Measurements from ENCODE around the gene TACC2. TPM values are rescaled to one million over a fixed set of nuclear protein-coding genes. Genes with fewer than 3 reads are reported as not detected.

Gene TACC2
- total RNA-seq, 1 donor from 2014 or later: 71.2 TPM

- H3K27me3 Mint-ChIP-seq: no peaks in the 10 kb centered on the region
- H3K4me1 Mint-ChIP-seq (ENCODE audit: unreplicated experiment): peaks cover 13% of the 10 kb centered on the region
- DNase-seq (ENCODE audit: extremely low spot score, unreplicated experiment): no peak
- no peak overlapping the region for H3K4me3 Mint-ChIP-seq
- no peaks in the 10 kb centered on the region for H3K36me3 Mint-ChIP-seq
- no peak for TF ChIP-seq CTCF (conservative IDR thresholded peaks at IDR 0.05)
- H3K9me3 Mint-ChIP-seq: no peaks in the 10 kb centered on the region
- no peak overlapping the region for H3K27ac Mint-ChIP-seq
Observed at GRCh38 chr10:122078326-122078725, 89.4 kb downstream of the TACC2 start.

- Mint-ChIP-seq H3K36me3 (no peaks in the 10 kb centered on the region), H3K27ac (peak overlapping the region; percentile 35), H3K27me3 (no peaks in the 10 kb centered on the region), H3K9me3 (no peaks in the 10 kb centered on the region), H3K4me3 (no peak overlapping the region), H3K4me1 (ENCODE audit: unreplicated experiment) (peaks cover 13% of the 10 kb centered on the region)
- no peak for TF ChIP-seq CTCF (conservative IDR thresholded peaks at IDR 0.05)
- DNase-seq (ENCODE audit: extremely low spot score, unreplicated experiment): no peak
Observed at GRCh38 chr10:122078965-122079795, 90.2 kb downstream of the TACC2 start.

GRCh38 chr10:122082616-122083477 lies 93.9 kb downstream of the TACC2 start:
- Mint-ChIP-seq H3K27me3 (no peaks in the 10 kb centered on the region), H3K36me3 (no peaks in the 10 kb centered on the region), H3K4me3 (no peak overlapping the region), H3K4me1 (ENCODE audit: unreplicated experiment) (peaks cover 13% of the 10 kb centered on the region), H3K27ac (no peak overlapping the region), H3K9me3 (no peaks in the 10 kb centered on the region)
- TF ChIP-seq CTCF (conservative IDR thresholded peaks at IDR 0.05): no peak
- DNase-seq (ENCODE audit: extremely low spot score, unreplicated experiment): no peak

- Mint-ChIP-seq H3K4me3 (no peak overlapping the region), H3K9me3 (no peaks in the 10 kb centered on the region), H3K4me1 (ENCODE audit: unreplicated experiment) (peaks cover 10% of the 10 kb centered on the region), H3K27me3 (no peaks in the 10 kb centered on the region), H3K36me3 (no peaks in the 10 kb centered on the region), H3K27ac (no peak overlapping the region)
- DNase-seq (ENCODE audit: extremely low spot score, unreplicated experiment): no peak
- TF ChIP-seq CTCF (conservative IDR thresholded peaks at IDR 0.05): no peak
Observed at GRCh38 chr10:122083478-122084025, 94.6 kb downstream of the TACC2 start.

- no peaks in the 10 kb centered on the region for H3K27me3 Mint-ChIP-seq
- no peak overlapping the region for H3K4me3 Mint-ChIP-seq
- no peak for DNase-seq (ENCODE audit: extremely low spot score, unreplicated experiment)
- H3K4me1 Mint-ChIP-seq (ENCODE audit: unreplicated experiment): peaks cover under 1% of the 10 kb centered on the region
- no peak for TF ChIP-seq CTCF (conservative IDR thresholded peaks at IDR 0.05)
- H3K36me3 Mint-ChIP-seq: no peaks in the 10 kb centered on the region
- H3K9me3 Mint-ChIP-seq: no peaks in the 10 kb centered on the region
- no peak overlapping the region for H3K27ac Mint-ChIP-seq
Observed at GRCh38 chr10:122084286-122085041, 95.5 kb downstream of the TACC2 start.
